Activated CD4-positive, alpha-beta T cell treated with anti-CD3 and anti-CD28 coated beads for 48 hours (primary cell): Measurements from ENCODE around the gene C16orf86.
A peak's percentile ranks its signal among the peaks of the same experiment; 100 is the strongest.

Source experiments
- DNase-seq: peaks from one replicate; pipeline ENCODE4 v3.0.0-alpha.2; 2020

The C16orf86 gene, protein sequence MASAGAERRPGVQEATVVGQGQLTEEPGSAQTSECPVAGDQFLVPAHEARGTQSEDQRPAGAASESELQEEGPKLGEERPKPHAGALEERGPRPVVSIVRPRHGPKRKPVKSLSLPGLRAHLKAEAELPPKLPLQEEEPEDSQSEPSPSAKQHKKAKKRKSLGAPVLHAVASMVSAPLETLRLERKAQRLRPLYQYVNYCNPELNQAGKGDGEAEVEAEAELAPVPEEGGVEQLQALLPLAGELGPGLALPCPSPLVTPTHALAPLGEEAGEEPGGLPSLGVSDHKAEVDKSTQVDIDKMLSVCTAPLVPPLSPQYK

DNA sequence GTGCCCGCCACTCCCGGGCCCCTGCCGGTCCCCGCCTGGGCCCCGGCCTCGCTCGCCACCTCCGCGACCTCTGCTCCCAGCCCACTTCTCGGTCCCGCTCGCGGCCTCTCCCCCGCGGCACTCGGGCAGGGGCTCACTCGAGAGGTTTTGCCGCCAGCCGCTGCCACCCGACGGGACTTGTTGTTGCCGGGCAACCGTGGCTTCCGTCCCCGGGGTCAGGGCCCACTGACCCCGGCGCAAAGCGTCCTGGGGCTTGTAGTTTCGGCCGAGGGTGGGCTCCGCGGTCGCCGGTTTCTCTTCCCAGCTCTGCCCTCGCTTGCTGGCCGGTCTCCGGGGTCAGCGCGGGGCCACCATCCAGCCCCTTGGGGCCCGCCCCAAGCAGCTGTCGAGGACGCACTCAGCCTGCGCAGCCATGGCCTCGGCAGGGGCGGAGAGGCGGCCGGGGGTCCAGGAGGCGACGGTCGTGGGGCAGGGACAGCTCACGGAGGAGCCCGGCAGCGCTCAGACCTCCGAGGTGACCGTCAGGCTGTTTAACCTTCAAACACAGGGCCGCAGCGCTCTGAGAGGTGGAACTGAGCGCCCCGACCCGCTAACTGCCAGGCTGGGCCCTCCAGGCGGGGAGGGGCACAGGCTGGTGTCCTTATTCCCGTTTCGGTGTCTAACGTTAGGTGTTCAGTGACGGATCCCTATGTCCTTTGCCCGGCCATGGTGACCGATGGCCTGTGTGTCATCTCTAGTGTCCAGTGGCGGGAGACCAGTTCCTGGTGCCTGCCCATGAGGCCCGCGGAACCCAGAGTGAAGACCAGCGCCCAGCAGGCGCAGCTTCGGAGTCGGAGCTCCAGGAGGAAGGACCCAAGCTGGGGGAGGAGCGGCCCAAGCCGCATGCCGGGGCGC, at the start of gene C16orf86, which contains the start of gene ENKD1:
Gene C16orf86 (plus strand): TSS at position 256 of the 894 bp plus-strand sequence. CDS start 157 bp downstream, at position 413.
Gene ENKD1 (minus strand): TSS at position 192 of the 894 bp plus-strand sequence. CDS start 308 bp downstream, outside the sequence.
- peak; percentile 86 for DNase-seq

DNA sequence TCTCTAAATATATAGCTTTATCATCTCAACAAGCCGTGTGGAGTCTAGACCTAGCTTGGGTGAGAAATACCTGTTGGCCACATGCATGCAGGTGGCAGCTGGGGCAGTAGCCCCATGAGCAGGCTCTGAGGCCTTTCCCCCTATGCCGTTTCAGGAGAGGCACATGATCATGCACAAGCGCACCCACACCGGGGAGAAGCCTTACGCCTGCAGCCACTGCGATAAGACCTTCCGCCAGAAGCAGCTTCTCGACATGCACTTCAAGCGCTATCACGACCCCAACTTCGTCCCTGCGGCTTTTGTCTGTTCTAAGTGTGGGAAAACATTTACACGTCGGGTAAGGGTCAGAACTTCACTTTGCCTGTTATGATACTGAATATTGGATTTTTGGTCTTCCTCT, 38.4 kb upstream of the C16orf86 start:
- no peak for DNase-seq

DNA sequence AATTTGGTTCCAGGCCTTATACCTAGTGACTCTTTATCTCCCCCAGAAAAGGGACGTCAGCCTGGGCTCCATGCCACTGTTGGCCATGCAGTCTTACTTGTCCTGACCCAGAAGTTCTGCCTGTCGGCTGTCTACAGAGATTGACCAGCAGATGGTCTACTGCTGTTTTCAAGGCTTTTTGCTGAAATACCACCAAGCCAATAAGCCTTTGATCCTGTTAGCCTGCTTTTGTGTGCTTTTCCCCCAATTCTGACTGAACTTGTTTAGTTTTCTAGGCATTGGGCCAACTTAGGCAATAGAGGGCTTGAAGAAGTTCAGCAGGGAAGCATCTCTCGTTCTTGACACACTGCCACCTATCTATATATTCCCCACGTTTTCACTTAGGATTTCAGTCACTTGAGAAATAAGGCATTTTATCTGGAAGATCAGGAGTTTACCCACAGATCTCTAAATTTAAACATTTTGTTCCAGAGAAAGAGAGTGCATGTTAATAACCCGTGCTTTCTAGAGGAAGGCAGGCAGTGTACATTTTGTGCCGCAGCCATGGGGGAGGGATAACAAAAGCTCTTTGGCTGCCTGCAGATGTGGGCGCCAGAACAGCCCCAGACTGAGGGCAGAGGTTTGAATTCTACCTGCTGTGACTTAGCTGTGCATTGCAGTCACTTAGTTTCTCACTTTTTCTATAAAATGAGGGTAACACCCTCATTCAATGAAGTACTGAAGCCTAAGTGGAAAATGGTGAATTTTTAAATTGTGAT, 34.0 kb upstream of the C16orf86 start:
- no peak for DNase-seq

DNA sequence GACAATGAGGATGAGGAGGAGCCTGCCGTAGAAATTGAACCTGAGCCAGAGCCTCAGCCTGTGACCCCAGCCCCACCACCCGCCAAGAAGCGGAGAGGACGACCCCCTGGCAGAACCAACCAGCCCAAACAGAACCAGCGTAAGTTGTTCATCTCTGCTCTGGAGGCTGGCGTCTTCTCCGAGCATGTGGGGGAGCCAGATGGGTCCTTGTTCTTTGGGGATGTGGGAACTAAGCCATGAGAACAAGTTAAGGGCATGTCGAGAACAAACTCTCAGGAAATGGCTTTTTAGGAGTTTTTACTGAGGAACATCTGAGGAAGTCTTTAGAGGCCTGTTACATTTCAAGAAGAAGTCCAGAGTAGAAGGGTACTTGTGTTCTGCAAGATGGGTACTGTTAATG, 29.9 kb upstream of the C16orf86 start:
- DNase-seq: no peak

DNA sequence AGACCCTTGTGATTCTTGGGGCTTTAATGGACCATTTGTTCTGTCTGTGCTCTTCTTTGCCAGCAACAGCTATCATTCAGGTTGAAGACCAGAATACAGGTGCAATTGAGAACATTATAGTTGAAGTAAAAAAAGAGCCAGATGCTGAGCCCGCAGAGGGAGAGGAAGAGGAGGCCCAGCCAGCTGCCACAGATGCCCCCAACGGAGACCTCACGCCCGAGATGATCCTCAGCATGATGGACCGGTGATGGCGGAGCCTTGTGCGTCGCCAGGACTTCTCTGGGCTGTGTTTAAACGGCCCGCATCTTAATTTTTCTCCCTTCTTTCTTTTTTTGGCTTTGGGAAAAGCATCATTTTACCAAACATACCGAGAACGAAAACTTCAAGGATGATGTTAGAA, 29.0 kb upstream of the C16orf86 start:
- no peak for DNase-seq

DNA sequence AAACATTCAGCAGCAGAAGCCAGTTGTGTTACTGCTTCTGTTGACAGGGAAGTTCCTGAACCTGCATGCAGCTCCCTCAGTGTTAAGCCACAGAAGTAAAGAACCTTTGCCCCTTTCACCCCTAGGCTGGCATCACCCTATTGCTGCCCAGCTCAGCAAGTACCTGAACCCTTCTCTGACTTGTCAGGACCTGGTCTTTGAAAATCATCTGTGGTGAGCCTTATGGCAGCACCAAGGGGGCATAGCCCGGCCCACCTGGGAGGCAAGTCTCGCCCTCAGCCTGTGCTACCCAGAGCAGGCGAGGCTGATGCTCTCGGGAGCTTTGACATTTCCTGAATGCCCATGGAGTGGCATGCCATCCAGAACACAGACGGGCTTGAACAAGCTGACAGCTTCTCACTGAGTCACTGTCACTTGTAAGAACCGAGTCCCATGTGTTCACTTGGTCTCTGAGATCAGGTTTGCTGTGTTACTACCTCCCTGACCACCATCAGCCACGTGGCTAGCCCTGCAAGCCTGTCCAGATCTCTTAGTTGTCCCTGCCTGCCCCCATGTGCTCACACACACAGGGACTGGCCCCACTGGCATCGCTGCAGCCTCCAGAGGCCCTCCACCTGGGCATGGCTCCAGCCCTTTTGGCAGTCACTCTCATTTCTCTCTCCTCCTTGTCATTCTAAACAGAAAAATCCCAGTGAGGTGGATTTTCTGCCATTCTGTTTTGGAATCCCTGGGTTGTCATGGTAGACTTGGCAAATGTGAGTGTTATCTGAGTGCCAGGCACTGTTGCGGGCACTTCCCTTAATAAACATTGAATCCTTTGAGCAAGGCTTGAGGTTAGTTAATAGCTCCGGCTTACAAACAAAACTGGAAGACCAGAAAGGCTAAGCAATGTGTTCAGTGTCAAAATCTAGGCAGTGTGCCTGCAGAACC, 24.6 kb upstream of the C16orf86 start:
- no peak for DNase-seq

DNA sequence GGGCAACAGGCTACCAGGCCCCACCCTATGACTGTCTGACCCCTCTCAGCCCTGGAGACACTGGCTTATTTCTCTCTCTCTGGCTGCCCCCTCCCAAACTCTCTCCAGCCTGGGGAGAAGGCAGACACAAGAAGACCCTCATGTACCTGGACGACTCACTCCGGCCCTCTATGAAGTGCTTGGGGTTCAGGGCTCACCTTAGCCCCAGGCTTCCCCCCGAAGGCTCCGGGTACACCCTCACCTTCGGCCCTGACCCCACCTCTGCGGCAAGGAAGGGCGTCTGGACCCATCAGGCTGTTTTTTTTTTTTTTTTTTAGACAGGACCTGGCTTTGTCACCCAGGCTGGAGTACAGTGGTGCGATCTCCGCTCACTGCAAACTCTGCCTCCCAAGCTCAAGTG, 22.6 kb upstream of the C16orf86 start:
- DNase-seq: no peak

DNA sequence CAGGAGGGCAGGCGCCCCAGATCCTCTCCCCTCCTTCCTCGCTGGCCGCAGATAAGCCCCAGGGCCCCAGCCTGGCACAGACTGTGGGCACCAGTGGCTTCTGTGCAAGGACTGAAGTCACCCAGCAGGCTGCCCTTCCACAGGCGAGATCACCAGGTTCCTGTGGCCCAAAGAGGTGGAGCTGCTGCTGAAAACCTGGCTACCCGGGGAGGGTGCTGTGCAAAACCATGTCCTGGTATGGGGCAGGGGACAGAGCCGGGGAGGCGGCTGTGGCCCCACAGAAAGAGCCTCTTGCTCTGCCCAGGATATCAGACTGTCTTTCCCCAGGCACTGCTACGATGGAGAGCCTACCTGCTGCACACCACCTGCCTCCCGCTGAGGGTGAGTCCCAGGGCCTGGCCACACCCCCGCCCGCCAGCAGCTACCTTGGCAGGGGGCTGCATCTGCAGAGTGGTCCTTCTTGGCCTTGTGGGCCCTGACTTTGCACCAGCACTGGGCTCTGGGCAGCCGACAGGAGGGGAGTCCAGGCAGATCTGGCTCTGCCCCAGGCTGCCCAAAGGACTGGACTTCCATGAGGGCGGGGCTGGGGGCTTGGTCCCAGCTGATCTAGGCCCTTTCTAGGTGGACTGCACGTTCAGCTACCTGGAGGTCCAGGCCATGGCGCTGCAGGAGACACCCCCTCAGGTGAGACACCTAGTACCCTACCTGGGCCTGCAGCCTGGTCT, 21.1 kb upstream of the C16orf86 start:
- no peak for DNase-seq

DNA sequence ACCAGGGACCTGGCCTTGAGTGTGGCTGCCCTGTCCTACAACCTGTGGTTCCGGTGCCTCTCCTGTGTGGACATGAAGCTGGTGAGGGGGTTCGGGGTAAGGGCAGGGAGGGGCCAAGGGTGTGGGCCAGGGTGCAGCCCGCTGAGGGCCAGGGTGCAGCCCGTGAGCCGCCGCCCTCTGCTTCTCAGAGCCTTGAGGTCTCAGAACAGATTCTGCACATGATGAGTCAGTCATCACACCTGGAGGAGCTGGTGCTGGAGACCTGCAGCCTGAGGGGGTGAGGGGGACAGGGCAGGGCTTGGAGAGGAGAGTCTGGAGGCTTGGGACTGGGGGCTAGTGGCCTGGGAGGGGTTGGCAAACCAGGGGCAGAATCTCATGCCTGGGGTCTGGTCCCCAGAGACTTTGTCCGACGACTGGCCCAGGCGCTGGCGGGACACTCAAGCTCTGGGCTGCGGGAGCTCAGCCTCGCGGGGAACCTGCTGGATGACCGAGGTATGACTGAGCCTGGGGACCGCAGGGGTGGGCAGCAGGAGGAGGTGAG, 19.4 kb upstream of the C16orf86 start:
- no peak for DNase-seq

DNA sequence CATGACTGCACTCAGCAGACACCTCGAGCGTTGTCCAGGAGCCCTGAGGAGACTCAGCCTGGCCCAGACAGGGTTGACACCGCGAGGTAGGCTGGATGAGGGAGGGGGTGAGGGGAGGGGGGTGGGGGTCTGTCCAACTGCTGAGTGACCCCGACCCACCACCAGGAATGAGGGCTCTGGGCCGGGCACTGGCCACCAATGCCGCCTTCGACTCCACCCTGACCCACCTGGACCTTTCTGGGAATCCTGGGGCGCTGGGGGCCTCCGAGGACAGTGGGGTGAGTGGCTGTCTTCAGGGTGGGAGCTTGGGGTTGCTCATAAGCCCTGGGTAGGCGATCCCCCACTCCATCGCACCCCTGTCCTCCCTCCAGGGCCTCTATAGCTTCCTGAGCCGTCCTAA, 18.9 kb upstream of the C16orf86 start:
- no peak for DNase-seq

DNA sequence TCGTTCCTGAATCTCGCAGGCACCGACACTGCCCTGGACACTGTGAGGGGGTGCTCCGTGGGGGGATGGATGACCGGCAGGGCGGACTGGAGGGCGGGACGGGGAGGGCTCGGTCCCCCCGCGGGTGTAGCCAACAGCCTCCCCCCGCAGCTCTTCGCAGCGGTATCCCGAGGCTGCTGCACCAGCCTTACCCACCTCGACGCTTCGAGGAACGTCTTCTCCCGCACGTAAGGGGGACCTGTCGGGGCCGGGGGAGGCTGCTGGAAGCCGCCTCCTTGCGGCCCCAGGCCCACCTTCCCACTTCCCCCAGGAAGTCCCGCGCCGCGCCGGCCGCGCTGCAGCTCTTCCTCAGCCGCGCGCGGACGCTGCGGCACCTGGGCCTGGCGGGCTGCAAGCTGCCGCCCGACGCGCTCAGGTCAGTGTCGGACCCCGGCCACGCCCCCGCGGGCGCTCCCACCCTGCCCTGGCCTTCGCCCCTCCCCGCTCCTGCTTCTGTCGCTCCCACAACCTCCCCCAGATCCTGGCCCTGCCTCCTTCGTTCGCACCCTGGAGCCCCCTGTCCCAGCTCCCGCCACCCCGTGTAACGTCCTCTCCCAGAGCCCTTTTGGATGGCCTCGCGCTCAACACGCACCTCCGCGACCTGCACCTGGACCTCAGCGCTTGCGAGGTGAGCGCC, 18.4 kb upstream of the C16orf86 start:
- no peak for DNase-seq

DNA sequence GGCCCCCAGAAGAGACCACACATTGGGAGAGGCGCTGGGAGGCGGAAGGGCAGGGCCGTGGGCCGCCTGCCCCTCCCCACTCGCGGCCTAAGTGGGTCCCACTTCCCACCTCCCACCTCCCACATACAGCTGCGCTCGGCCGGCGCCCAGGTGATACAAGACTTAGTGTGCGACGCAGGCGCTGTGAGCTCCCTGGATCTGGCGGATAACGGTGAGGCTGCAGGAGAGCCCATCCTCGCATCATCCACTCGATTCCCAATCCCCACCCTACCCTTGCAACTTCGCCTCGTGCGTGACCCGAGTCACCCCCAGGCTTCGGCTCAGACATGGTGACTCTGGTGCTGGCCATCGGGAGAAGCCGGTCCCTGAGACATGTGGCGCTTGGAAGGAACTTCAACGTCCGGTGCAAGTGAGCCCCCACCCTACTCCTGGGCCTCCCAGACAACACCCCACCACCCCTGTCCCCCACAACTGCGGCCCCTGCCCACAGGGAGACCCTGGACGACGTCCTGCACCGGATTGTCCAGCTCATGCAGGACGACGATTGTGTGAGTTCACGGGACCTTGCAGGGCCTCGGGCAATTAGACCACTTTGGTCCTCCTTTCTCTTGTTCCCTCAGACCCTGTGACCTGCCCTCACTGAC, 17.7 kb upstream of the C16orf86 start:
- DNase-seq: no peak

DNA sequence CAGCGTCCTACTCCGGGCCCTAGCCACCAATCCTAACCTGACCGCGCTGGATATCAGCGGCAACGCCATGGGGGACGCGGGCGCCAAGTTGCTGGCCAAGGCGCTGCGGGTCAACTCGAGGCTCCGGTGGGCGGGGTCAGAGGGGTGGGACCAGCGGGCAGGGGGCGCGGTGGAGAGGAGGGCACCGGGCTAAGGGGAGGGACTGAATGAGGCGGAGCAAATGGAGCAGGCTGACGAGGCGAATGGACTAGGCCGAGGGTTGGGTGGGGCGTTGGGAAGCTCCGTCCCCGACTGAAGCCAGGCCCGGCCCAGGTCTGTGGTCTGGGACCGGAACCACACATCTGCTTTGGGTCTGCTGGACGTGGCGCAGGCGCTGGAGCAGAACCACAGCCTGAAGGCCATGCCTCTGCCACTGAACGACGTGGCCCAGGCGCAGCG, 17.1 kb upstream of the C16orf86 start:
- DNase-seq: no peak

DNA sequence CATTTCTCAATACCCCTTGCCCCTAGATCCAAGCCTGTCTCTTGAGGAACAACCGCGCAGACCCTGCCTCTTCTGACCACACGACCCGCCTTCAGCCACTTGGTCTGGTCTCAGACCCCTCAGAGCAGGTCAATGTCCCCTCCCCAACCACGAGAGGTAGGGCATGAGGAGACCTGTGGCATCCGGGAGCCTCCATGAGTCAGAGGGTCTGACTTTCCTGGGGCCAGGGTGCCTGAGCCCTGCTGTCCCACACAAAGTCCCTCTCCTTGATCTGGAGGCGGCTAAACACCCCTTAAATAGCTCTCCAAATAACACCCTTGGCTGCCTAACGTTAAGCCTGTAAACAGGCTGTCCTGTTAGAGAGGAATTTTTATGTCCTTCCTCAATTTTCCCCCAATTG, 16.6 kb upstream of the C16orf86 start:
- no peak for DNase-seq

DNA sequence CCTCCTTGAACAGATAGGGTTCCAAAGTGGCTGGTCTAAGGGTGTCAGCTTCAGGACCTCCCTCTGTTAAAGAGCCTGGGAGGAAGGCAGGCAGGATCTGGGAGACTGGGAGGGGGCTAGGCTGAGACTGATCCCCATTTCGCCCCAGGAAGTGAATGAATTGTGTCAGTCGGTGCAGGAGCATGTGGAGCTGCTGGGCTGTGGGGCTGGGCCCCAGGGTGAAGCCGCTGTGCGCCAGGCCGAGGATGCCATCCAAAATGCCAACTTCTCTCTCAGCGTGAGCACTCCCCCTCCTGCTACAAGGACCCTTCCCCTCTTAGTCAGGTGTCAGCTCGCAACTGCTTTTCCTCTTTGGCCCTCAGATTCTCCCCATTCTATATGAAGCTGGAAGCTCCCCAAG, 15.6 kb upstream of the C16orf86 start:
- DNase-seq: no peak

DNA sequence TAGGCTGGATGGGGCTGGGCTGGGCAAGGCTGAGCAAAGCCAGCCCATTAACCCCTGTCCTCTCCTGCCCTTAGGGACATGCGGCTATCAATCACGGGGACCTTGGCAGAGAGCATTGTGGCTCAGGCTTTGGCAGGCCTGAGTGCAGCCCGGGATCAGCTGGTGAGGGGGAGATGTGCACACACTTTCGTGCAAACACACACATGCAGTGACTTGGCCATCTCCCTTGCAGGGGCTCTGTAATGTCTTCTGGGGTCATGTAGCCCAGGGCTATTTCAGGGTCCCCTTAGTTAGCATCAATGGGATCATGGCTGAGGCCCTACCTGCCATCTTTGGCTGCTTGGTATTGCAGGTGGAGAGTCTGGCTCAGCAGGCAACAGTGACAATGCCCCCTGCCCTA, 14.8 kb upstream of the C16orf86 start:
- no peak for DNase-seq

DNA sequence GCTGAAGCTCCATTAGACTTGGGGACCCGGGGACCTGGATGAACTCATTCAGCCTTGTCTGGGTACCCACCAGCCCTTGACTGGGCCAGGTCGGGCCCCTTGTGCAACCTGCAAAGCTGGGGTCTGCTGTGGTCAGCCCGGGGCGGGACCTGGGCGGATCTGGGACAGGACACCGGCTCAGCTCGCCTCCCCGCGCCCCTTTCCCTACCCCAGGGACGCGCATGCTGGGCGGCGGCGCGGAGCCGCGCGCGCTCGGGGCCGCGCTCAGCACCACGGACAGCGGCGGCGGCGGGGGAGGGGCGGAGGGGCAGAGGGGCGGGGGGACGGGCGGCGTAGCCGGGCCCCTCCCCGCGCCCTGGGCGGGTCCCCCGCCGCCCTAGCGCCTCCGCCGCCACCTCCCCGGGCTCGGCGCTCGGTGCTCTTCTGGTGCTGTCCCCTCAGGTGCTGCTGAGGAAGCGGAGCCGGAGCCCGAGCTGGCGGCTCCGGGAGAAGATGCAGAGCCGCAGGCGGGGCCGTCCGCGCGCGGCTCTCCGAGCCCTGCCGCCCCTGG, 14.0 kb upstream of the C16orf86 start:
- DNase-seq: no peak

DNA sequence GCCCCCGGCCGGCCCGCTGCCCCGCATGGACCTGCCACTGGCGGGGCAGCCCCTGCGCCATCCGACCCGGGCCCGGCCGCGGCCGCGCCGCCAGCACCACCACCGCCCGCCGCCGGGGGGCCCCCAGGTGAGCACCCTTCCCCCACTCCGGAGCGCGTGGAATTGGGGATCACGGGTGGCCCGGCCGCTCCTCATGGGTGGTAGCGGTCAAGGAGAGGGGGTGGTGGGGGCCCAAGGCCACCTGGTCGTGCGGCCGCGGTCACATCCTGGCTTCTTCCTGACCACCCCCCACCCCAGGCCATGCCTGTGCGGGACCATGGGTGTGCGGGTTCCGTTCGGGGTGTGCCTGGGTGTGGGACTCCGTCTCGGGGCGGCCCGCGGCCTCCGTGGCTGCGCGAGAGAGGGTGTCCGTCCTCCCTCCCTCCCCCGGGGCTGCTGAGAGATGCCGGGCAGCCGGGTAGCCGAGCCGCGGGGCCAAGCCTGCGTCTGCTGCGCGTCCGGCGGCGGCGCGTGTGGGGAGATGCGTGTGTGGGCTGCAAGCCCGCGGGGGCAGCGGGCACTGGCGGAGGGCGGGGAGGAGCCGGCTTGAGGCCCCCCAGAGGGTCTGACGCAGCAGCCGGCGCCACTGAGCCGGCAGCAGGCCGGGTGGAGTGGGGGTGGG, 13.4 kb upstream of the C16orf86 start:
- no peak for DNase-seq

DNA sequence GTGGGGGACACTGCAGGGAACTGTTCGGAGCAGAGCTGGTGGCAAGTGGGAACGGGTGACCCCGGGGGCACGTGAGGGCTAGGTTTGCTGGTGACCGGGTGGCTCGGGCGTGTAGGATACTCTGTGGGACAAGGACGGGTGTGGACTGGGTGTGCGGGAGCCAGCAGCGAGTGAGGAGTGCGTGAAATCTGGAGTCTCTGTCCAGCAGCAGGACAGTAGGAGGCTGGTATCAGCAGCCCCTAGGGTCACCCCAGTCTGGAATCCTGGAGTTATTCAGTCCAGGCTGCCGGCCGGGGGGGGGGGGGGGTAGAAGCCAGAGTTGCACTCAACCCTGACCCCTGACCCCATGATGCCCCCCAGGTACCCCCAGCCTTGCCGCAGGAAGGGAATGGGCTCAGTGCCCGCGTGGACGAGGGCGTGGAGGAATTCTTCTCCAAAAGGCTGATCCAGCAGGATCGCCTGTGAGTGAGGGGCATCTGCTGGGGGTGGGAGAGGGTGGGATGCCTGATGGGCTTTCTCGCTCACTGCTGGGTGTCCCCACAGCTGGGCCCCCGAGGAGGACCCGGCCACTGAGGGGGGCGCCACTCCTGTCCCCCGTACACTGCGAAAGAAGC, 12.7 kb upstream of the C16orf86 start:
- no peak for DNase-seq
